KMS-11 (cell line): ENCODE results near the gene KRT26.
"Not testable (repeated sequence)": the region's sequence is repeated elsewhere in the genome, so short reads cannot be mapped to it uniquely, and the experiment has no call there.

Source experiments
- H2AFZ ChIP-seq: fragments of 200-600 bp; sonication (generic); 2 replicates; pipeline ENCODE4 v1.6.1; 2016; ENCODE audit warnings: antibody characterized with exemption, mixed run types, low read depth
- H3K27ac ChIP-seq: fragments of 200-600 bp; sonication (generic); 2 replicates; pipeline ENCODE4 v1.6.1; 2016; ENCODE audit warnings: mild to moderate bottlenecking, mixed run types
- H3K27me3 ChIP-seq: fragments of 200-600 bp; sonication (generic); 2 replicates; pipeline ENCODE4 v1.6.1; 2017; ENCODE audit warnings: mild to moderate bottlenecking, low read depth, mixed run types, moderate library complexity; ENCODE audit not compliant: insufficient read depth
- H3K36me3 ChIP-seq: fragments of 200-600 bp; sonication (generic); 2 replicates; pipeline ENCODE4 v1.6.1; 2017; ENCODE audit warnings: mild to moderate bottlenecking, mixed run types; ENCODE audit not compliant: insufficient read depth
- H3K4me1 ChIP-seq: fragments of 200-600 bp; sonication (generic); 2 replicates; pipeline ENCODE4 v1.6.1; 2016; ENCODE audit warnings: mild to moderate bottlenecking, low read depth, mixed run types; ENCODE audit not compliant: poor library complexity, severe bottlenecking
- H3K4me2 ChIP-seq: fragments of 200-600 bp; sonication (generic); 2 replicates; pipeline ENCODE4 v1.7.0; 2016; ENCODE audit warnings: mild to moderate bottlenecking, mixed run types
- H3K4me3 ChIP-seq: fragments of 200-600 bp; sonication (generic); IDR thresholded peaks from 2 replicates; pipeline ENCODE4 v1.6.1; 2017; ENCODE audit warnings: low read depth, low read length, mixed read lengths; ENCODE audit not compliant: insufficient read depth
- H3K79me2 ChIP-seq: fragments of 200-600 bp; sonication (generic); 2 replicates; pipeline ENCODE4 v1.6.1; 2016; ENCODE audit warnings: low read depth, mixed run types; ENCODE audit not compliant: insufficient read depth
- H3K9ac ChIP-seq: fragments of 200-600 bp; sonication (generic); 2 replicates; pipeline ENCODE4 v1.6.1; 2016; ENCODE audit warnings: mild to moderate bottlenecking, mixed run types
- H4K20me1 ChIP-seq: fragments of 200-600 bp; sonication (generic); 2 replicates; pipeline ENCODE4 v1.6.1; 2016; ENCODE audit warnings: mild to moderate bottlenecking, mixed run types; ENCODE audit not compliant: insufficient read depth
- TF ChIP-seq, protein P1 (sequence below): fragments of 200-600 bp; sonication (generic); conservative IDR thresholded peaks from 2 replicates; pipeline ENCODE4 v1.6.1; 2017; ENCODE audit warnings: low read depth, mild to moderate bottlenecking, antibody characterized with exemption, low read length, moderate library complexity, mixed read lengths

Gene KRT26

GRCh38 chr17:40750391-40750790 is 21.6 kb downstream of the KRT26 start:
- H3K27ac ChIP-seq, result no peak overlapping the region

DNA sequence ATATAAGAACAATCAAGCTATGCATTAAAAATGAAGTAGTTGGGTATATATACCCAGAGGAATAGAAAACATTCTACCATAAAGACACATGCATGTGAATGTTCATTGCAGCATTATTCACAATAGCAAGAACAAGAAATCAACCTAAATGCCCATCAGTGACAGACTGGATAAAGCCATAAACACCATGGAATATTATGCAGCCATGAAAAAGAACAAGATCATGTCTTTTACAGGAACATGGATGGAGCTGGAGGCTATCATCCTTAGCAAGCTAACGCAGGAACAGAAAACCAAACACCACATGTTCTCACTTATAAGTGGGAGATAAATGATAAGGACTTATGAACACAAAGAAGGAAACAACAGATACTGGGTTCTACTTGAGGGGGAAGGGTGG is 23.3 kb downstream of the KRT26 start:
- H3K9ac ChIP-seq, H3K4me2 ChIP-seq, H2AFZ ChIP-seq, H3K36me3 ChIP-seq, H3K4me3 ChIP-seq, H3K27ac ChIP-seq, H3K79me2 ChIP-seq, H3K27me3 ChIP-seq, H4K20me1 ChIP-seq, H3K4me1 ChIP-seq: not testable (repeated sequence)

More at GRCh38 chr17:40750391-40750790, 21.6 kb downstream of the KRT26 start:
- no peaks in the 10 kb centered on the region for H3K27me3 ChIP-seq
- no peaks in the 10 kb centered on the region for H3K4me1 ChIP-seq
- H2AFZ ChIP-seq, result no peak overlapping the region
- H3K36me3 ChIP-seq, result no peaks in the 10 kb centered on the region
- TF ChIP-seq, protein P1, sequence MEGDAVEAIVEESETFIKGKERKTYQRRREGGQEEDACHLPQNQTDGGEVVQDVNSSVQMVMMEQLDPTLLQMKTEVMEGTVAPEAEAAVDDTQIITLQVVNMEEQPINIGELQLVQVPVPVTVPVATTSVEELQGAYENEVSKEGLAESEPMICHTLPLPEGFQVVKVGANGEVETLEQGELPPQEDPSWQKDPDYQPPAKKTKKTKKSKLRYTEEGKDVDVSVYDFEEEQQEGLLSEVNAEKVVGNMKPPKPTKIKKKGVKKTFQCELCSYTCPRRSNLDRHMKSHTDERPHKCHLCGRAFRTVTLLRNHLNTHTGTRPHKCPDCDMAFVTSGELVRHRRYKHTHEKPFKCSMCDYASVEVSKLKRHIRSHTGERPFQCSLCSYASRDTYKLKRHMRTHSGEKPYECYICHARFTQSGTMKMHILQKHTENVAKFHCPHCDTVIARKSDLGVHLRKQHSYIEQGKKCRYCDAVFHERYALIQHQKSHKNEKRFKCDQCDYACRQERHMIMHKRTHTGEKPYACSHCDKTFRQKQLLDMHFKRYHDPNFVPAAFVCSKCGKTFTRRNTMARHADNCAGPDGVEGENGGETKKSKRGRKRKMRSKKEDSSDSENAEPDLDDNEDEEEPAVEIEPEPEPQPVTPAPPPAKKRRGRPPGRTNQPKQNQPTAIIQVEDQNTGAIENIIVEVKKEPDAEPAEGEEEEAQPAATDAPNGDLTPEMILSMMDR, result no peak
- no peak overlapping the region for H3K4me2 ChIP-seq
- H4K20me1 ChIP-seq, result no peaks in the 10 kb centered on the region
- no peak overlapping the region for H3K4me3 ChIP-seq
- no peak overlapping the region for H3K9ac ChIP-seq
- no peaks in the 10 kb centered on the region for H3K79me2 ChIP-seq

DNA sequence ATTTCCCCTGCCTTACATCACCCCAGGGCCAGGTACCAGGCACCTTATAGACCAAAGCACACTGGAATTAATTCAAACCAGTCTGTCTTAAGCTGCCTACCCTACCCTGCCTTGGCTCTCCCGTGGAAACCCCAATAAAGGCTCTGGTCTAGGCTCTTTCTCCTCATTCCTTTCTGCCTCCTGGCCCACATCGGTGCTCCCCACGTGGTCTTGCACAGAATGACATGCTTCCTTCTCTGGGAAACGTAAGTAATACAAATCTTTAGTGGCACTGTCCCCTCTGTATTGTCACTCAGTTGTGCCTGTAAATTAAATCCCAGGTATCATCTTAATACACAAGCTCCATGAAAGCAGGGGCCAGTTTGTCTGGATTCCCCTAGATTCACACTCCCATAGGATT is 33.4 kb downstream of the KRT26 start:
- H3K4me3 ChIP-seq, result no peak overlapping the region
- no peaks in the 10 kb centered on the region for H3K36me3 ChIP-seq
- H4K20me1 ChIP-seq, result no peaks in the 10 kb centered on the region
- H3K4me2 ChIP-seq, result no peak overlapping the region
- no peak overlapping the region for H3K9ac ChIP-seq
- TF ChIP-seq, protein P1, result no peak
- no peak overlapping the region for H3K27ac ChIP-seq
- H3K27me3 ChIP-seq, result no peaks in the 10 kb centered on the region
- H3K79me2 ChIP-seq, result no peaks in the 10 kb centered on the region
- H2AFZ ChIP-seq, result no peak overlapping the region
- H3K4me1 ChIP-seq, result no peaks in the 10 kb centered on the region

GRCh38 chr17:40735016-40735415 is 37.0 kb downstream of the KRT26 start:
- H4K20me1 ChIP-seq, result no peaks in the 10 kb centered on the region
- no peak overlapping the region for H3K4me2 ChIP-seq
- H3K36me3 ChIP-seq, result no peaks in the 10 kb centered on the region
- H3K79me2 ChIP-seq, result no peaks in the 10 kb centered on the region
- H3K9ac ChIP-seq, result no peak overlapping the region
- TF ChIP-seq, protein P1, result no peak
- no peaks in the 10 kb centered on the region for H3K4me1 ChIP-seq
- H3K27me3 ChIP-seq, result no peaks in the 10 kb centered on the region
- H3K27ac ChIP-seq, result no peak overlapping the region
- no peak overlapping the region for H2AFZ ChIP-seq
- no peak overlapping the region for H3K4me3 ChIP-seq

GRCh38 chr17:40734018-40734417 is 38.0 kb downstream of the KRT26 start:
- Histone ChIP-seq H3K4me3 (no peak overlapping the region), H3K27ac (no peak overlapping the region), H3K79me2 (no peaks in the 10 kb centered on the region), H4K20me1 (no peaks in the 10 kb centered on the region), H3K36me3 (no peaks in the 10 kb centered on the region), H3K4me2 (no peak overlapping the region), H3K9ac (no peak overlapping the region), H3K27me3 (no peaks in the 10 kb centered on the region), H2AFZ (no peak overlapping the region), H3K4me1 (no peaks in the 10 kb centered on the region)
- TF ChIP-seq, protein P1, result no peak
